K562 (cell line): ENCODE data around the gene LDLRAD3. TPM values are rescaled to one million over a fixed set of nuclear protein-coding genes. Genes with fewer than 3 reads are reported as not detected.

ENCODE experiments used
- ATAC-seq: fragments of 200-7000 bp; cut with Tn5 transposase; 3 replicates; pipeline ENCODE4 v1.9.1; 2020; ENCODE audit warnings: moderate library complexity
- BruUV-seq: library from RNA; stranded (reverse); fragments of 400-500 nt; replicated peaks from 2 replicates; lab custom pipeline; 2021; lab: Mats Ljungman, UMichigan
- CTCF ChIA-PET: fragments of 300-600 bp; formaldehyde crosslinking; extraction: SDS; loops from one replicate; lab custom pipeline; 2021; ENCODE audit warnings: low intra/inter-chr PET ratio; lab: Yijun Ruan, JAX
- POLR2A ChIA-PET: fragments of 300-600, 350-650 bp; sonication (Branson Sonifier 250); formaldehyde crosslinking; extraction: SDS; loops from one replicate; lab custom pipeline; 2021; ENCODE audit warnings: antibody characterized with exemption, inconsistent platforms; lab: Yijun Ruan, JAX
- DNase-seq, 4 experiments: peaks; one replicate each; pipeline versions ENCODE4 v3.0.0 to v3.0.0-alpha.2; 2011 to 2018; ENCODE audit warnings: low spot score in 3 of 4, mixed read lengths in 3 of 4; ENCODE audit errors: extremely low read depth in 1 of 4
- FAIRE-seq: peaks from 2 replicates; lab custom pipeline; 2011; peaks lifted over from hg19 to GRCh38; lab: Jason Lieb, UNC
- H2AFZ ChIP-seq: 2 replicates; pipeline ENCODE4 v1.6.0; 2011; ENCODE audit warnings: low read depth, low read length, control low read depth, inconsistent platforms
- H3K27ac ChIP-seq: fragments of 200-600 bp; 3 replicates; pipeline ENCODE4 v1.8.0; 2011; ENCODE audit warnings: low read depth, mild to moderate bottlenecking, control low read depth, inconsistent platforms, low read length, moderate library complexity, mixed read lengths; ENCODE audit errors: extremely low read depth
- H3K27me3 ChIP-seq, 2 experiments: fragments of 300-600 bp in 1 of 2; 2 replicates in 1 of 2; 3 replicates in 1 of 2; pipeline versions ENCODE4 v1.6.0 to v1.8.0; 2011; ENCODE audit warnings: inconsistent platforms in 2 of 2, low read length in 2 of 2, mild to moderate bottlenecking in 1 of 2, mixed read lengths in 1 of 2, moderate library complexity in 1 of 2; ENCODE audit not compliant: control insufficient read depth in 2 of 2, insufficient read depth in 2 of 2
- H3K36me3 ChIP-seq: fragments of 300-600 bp; 3 replicates; pipeline ENCODE4 v1.8.0; 2011; ENCODE audit warnings: mild to moderate bottlenecking, low read length, inconsistent platforms; ENCODE audit not compliant: control insufficient read depth, insufficient read depth
- H3K4me1 ChIP-seq, 2 experiments: fragments of 200-600 bp in 1 of 2; replicated peaks in 1 of 2; 2 replicates in 1 of 2; 3 replicates in 1 of 2; pipeline versions ENCODE4 v1.5.1 to v1.8.0; 2011; ENCODE audit warnings: inconsistent platforms in 2 of 2, low read length in 2 of 2, mild to moderate bottlenecking in 1 of 2, mixed read lengths in 1 of 2, moderate library complexity in 1 of 2; ENCODE audit not compliant: control insufficient read depth in 2 of 2, insufficient read depth in 2 of 2
- H3K4me2 ChIP-seq: 2 replicates; pipeline ENCODE4 v1.6.1; 2011; ENCODE audit warnings: low read length, control low read depth, inconsistent platforms, mixed read lengths; ENCODE audit not compliant: insufficient read depth
- H3K4me3 ChIP-seq: fragments of 200-600 bp; sonication (generic), shearing (Covaris generic); 2 replicates; pipeline ENCODE4 v1.5.1; 2016; ENCODE audit warnings: control low read depth, inconsistent platforms
- H3K79me2 ChIP-seq: fragments of 200-600 bp; 3 replicates; pipeline ENCODE4 v1.8.0; 2011; ENCODE audit warnings: low read length, inconsistent platforms; ENCODE audit not compliant: control insufficient read depth, insufficient read depth
- H3K9ac ChIP-seq, 2 experiments: 2 replicates each; pipeline versions ENCODE4 v1.6.0 to v1.6.1; 2011; ENCODE audit warnings: low read depth in 2 of 2, low read length in 2 of 2, control low read depth in 1 of 2, inconsistent platforms in 1 of 2, mild to moderate bottlenecking in 1 of 2, mixed read lengths in 1 of 2; ENCODE audit not compliant: insufficient read depth in 1 of 2
- H3K9me1 ChIP-seq: one replicate; pipeline ENCODE4 v1.6.0; 2011; ENCODE audit warnings: inconsistent platforms, mild to moderate bottlenecking, low read length, moderate library complexity; ENCODE audit not compliant: control insufficient read depth, insufficient read depth
- H3K9me3 ChIP-seq: replicated peaks from 2 replicates; pipeline ENCODE4 v1.5.1; 2011; ENCODE audit warnings: low read depth, low read length, inconsistent platforms; ENCODE audit not compliant: control insufficient read depth, insufficient read depth
- H4K20me1 ChIP-seq: replicated peaks from 2 replicates; pipeline ENCODE4 v1.6.1; 2011; ENCODE audit warnings: low read length, inconsistent platforms, mixed read lengths; ENCODE audit not compliant: control insufficient read depth, insufficient read depth
- BRD9 ChIP-seq: fragments of 450-650 bp; IDR thresholded peaks from 2 replicates; pipeline ENCODE4 v1.6.1; 2018; ENCODE audit warnings: low read depth; ENCODE audit not compliant: partially characterized antibody
- EZH2 ChIP-seq: IDR thresholded peaks from 2 replicates; pipeline ENCODE4 v1.6.1; 2012; ENCODE audit warnings: low read depth, mild to moderate bottlenecking, inconsistent platforms, low read length, borderline replicate concordance
- FOXJ2 ChIP-seq: fragments of 200-800 bp; sonication (Bioruptor generic); IDR thresholded peaks from 2 replicates; pipeline ENCODE4 v1.6.1; 2016; ENCODE audit warnings: missing genetic modification characterization, missing compliant biosample characterization
- HLTF ChIP-seq: fragments of 450-650 bp; IDR thresholded peaks from 2 replicates; pipeline ENCODE4 v1.6.1; 2016
- HSF4 ChIP-seq: fragments of 250-450 bp; sonication (Bioruptor Pico); IDR thresholded peaks from 2 replicates; pipeline ENCODE4 v2.1.2; 2022; ENCODE audit warnings: mild to moderate bottlenecking, moderate library complexity, borderline replicate concordance
- NR1H2 ChIP-seq: sonication (generic); formaldehyde crosslinking; IDR thresholded peaks from 2 replicates; pipeline ENCODE4 v1.4.0; 2020; ENCODE audit warnings: mild to moderate bottlenecking, missing genetic modification reagents
- NRF1 ChIP-seq, 2 experiments: fragments of 450-650 bp; IDR thresholded peaks in 1 of 2; conservative IDR thresholded peaks in 1 of 2; 2 replicates each; pipeline ENCODE4 v1.6.1; 2014; ENCODE audit warnings: mild to moderate bottlenecking in 2 of 2
- NUFIP1 ChIP-seq: fragments of 450-650 bp; IDR thresholded peaks from 2 replicates; pipeline ENCODE4 v1.6.1; 2018; ENCODE audit not compliant: partially characterized antibody
- PBX2 ChIP-seq, 2 experiments: IDR thresholded peaks in 1 of 2; conservative IDR thresholded peaks in 1 of 2; 2 replicates each; pipeline ENCODE4 v1.6.1; 2016; ENCODE audit warnings: low read depth in 2 of 2, mild to moderate bottlenecking in 1 of 2, missing compliant biosample characterization in 1 of 2, missing genetic modification characterization in 1 of 2, moderate library complexity in 1 of 2
- PCBP1 ChIP-seq: fragments of 200-400 bp; formaldehyde crosslinking; IDR thresholded peaks from 2 replicates; pipeline ENCODE4 v1.6.1; 2018; ENCODE audit warnings: mild to moderate bottlenecking, low read depth, low read length; ENCODE audit not compliant: poor library complexity, severe bottlenecking
- SMAD3 ChIP-seq: fragments of 450-650 bp; formaldehyde crosslinking; conservative IDR thresholded peaks from 2 replicates; pipeline ENCODE4 v1.4.0; 2020; ENCODE audit warnings: mild to moderate bottlenecking
- ZNF644 ChIP-seq: fragments of 200-800 bp; sonication (Bioruptor generic); IDR thresholded peaks from 2 replicates; pipeline ENCODE4 v1.6.1; 2016; ENCODE audit warnings: low read depth, missing genetic modification characterization, missing compliant biosample characterization
- WGBS: fragments of 100-300 bp; shearing (Covaris generic); methylation state at CpG from one replicate; pipeline ENCODE4 v1.1.6; 2016; ENCODE audit warnings: low coverage, mixed read lengths; ENCODE audit not compliant: insufficient coverage; ENCODE audit errors: missing lambda C conversion rate; 5-methylcytosine and 5-hydroxymethylcytosine counted together
- in situ Hi-C: fragments of 300-500 bp; cut with MboI; formaldehyde crosslinking; loops from 4 replicates; pipeline ENCODE4 v1.15.0; 2018; ENCODE audit warnings: inconsistent platforms, mixed read lengths
- intact Hi-C: fragments of 100-400 bp; cut with micrococcal nuclease; formaldehyde crosslinking; loops from 2 replicates; pipeline ENCODE4 v1.14.2; 2022
- polyA plus RNA-seq, 8 experiments: library from polyadenylated mRNA; depleted of rRNA in 4 of 8; stranded (reverse) in 5 of 8; unstranded in 3 of 8; fragments of >200 nt; fragmentation: Nextera tagmentation in 2 of 8; fragmentation: Illumina TruSeq in 1 of 8; extraction: Ambion mirVana in 2 of 8; extraction: Trizol in 1 of 8; gene quantifications; 2 replicates each; pipeline versions ENCODE4 v1.2.1 to v1.2.3, GENCODE V29; 2011 to 2014; ENCODE audit warnings: inconsistent platforms in 1 of 8, missing spikeins in 1 of 8
- total RNA-seq, 7 experiments: library from RNA; depleted of rRNA in 6 of 7; stranded (reverse); fragments of >200 nt in 6 of 7; fragmentation: Illumina TruSeq in 2 of 7; extraction: Trizol in 2 of 7; gene quantifications; 2 replicates each; pipeline versions ENCODE4 v1.2.1 to v1.2.3, GENCODE V29; 2011 to 2021; ENCODE audit warnings: low replicate concordance in 1 of 7
- TF ChIP-seq, protein P1 (sequence below), 2 experiments: IDR thresholded peaks; 2 replicates each; pipeline ENCODE4 v1.6.1; 2012; ENCODE audit warnings: improper control_type of control experiment in 2 of 2, low read depth in 2 of 2, low read length in 2 of 2, borderline replicate concordance in 1 of 2
- TF ChIP-seq, protein P2 (sequence below): fragments of 250-450 bp; sonication (Bioruptor Pico); IDR thresholded peaks from 2 replicates; pipeline ENCODE4 v1.9.0; 2021; ENCODE audit warnings: mild to moderate bottlenecking, inconsistent platforms

The LDLRAD3 gene
- total and polyA plus RNA-seq, 9 of the 15 experiments (the other 6 are each of a cell fraction or from before 2014, with no cell fraction given): 0.73 to 7.2 (median 3.5) TPM

DNA sequence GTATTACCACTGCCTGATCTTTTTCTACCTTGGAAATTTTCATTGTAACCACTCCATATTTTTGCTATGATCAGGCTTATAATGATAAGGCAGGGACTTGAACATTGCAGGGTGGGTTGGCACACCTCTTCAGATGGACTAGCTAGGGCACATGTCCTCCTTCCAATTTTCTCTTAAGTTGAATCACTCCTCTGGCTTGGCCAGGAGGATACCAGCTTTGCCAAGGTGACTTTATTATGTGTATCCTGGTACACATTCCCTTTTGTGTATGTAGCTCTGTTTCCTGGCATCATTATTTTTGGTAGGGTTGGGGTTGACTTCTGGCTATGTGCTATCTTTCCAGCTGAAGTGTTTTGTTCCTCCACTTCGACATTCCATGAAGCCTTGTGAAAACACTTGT is 8.5 kb upstream of the LDLRAD3 start (continued):
- TF ChIP-seq PCBP1: no peak
- no peak for TF ChIP-seq EZH2
- TF ChIP-seq, all 486 proteins: peak for 0

GRCh38 chr11:35937111-35937510 is 6.8 kb upstream of the LDLRAD3 start:
- ChIA-PET CTCF (no interaction called here), POLR2A (interaction anchor here (0.6 to 0.7 kb wide), 2 partner anchors 14 to 98 kb away, joined by 3 read pairs; no protein-coding TSS in a partner anchor)
- Histone ChIP-seq H3K79me2 (no peaks in the 10 kb centered on the region), H3K27me3 (peaks cover 22 to 28% of the 10 kb centered on the region in 2 experiments), H3K4me1 (no peaks in the 10 kb centered on the region), H2AFZ (no peak overlapping the region), H3K27ac (no peak overlapping the region), H3K4me3 (no peak overlapping the region), H3K9ac (no peak overlapping the region), H3K9me1 (no peaks in the 10 kb centered on the region), H3K4me2 (no peak overlapping the region), H3K9me3 (no peaks in the 10 kb centered on the region), H3K36me3 (no peaks in the 10 kb centered on the region), H4K20me1 (no peaks in the 10 kb centered on the region)
- DNase-seq: no peak
- BruUV-seq: no TSS peak
- WGBS: 0% methylated on average over 3 of the region's 3 CpGs
- FAIRE-seq: no peak
- in situ Hi-C loops: no loop called here
- intact Hi-C loops: no loop called here
- TF ChIP-seq NR1H2 (CRISPR knock-in tag): no peak
- TF ChIP-seq, protein P1, sequence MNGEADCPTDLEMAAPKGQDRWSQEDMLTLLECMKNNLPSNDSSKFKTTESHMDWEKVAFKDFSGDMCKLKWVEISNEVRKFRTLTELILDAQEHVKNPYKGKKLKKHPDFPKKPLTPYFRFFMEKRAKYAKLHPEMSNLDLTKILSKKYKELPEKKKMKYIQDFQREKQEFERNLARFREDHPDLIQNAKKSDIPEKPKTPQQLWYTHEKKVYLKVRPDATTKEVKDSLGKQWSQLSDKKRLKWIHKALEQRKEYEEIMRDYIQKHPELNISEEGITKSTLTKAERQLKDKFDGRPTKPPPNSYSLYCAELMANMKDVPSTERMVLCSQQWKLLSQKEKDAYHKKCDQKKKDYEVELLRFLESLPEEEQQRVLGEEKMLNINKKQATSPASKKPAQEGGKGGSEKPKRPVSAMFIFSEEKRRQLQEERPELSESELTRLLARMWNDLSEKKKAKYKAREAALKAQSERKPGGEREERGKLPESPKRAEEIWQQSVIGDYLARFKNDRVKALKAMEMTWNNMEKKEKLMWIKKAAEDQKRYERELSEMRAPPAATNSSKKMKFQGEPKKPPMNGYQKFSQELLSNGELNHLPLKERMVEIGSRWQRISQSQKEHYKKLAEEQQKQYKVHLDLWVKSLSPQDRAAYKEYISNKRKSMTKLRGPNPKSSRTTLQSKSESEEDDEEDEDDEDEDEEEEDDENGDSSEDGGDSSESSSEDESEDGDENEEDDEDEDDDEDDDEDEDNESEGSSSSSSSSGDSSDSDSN (IDR thresholded peaks at IDR 0.05; ENCODE audit: borderline replicate concordance in 1 of 2, low read depth in 2 of 2, low read length in 2 of 2): no peak
- TF ChIP-seq HSF4 (CRISPR knock-in tag): no peak
- TF ChIP-seq, protein P2, sequence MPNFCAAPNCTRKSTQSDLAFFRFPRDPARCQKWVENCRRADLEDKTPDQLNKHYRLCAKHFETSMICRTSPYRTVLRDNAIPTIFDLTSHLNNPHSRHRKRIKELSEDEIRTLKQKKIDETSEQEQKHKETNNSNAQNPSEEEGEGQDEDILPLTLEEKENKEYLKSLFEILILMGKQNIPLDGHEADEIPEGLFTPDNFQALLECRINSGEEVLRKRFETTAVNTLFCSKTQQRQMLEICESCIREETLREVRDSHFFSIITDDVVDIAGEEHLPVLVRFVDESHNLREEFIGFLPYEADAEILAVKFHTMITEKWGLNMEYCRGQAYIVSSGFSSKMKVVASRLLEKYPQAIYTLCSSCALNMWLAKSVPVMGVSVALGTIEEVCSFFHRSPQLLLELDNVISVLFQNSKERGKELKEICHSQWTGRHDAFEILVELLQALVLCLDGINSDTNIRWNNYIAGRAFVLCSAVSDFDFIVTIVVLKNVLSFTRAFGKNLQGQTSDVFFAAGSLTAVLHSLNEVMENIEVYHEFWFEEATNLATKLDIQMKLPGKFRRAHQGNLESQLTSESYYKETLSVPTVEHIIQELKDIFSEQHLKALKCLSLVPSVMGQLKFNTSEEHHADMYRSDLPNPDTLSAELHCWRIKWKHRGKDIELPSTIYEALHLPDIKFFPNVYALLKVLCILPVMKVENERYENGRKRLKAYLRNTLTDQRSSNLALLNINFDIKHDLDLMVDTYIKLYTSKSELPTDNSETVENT: no peak
- no peak for TF ChIP-seq FOXJ2 (tag)
- no peak for TF ChIP-seq PBX2 (CRISPR knock-in tag; IDR thresholded peaks at IDR 0.05; ENCODE audit: low read depth)
- no peak for TF ChIP-seq PBX2 (tag; conservative IDR thresholded peaks at IDR 0.05; ENCODE audit: low read depth)
- no peak for TF ChIP-seq ZNF644 (tag)
- no peak for TF ChIP-seq HLTF
- TF ChIP-seq NRF1 (conservative IDR thresholded peaks at IDR 0.05 in 1 of 2, IDR thresholded peaks at IDR 0.05 in 1 of 2): no peak
- TF ChIP-seq BRD9: no peak
- no peak for TF ChIP-seq NUFIP1
- no peak for TF ChIP-seq SMAD3 (CRISPR knock-in tag)
- ATAC-seq: no peak
